ENCODE measurements around the gene TAOK1. TPM values are rescaled to one million over a fixed set of nuclear protein-coding genes. Genes with fewer than 3 reads are reported as not detected.

The TAOK1 gene
- total and polyA plus RNA-seq, 10 of the 15 experiments (the other 5 are each of a cell fraction or from before 2014, with no cell fraction given) = 2.0 to 27.1 (median 11.8) TPM

DNA sequence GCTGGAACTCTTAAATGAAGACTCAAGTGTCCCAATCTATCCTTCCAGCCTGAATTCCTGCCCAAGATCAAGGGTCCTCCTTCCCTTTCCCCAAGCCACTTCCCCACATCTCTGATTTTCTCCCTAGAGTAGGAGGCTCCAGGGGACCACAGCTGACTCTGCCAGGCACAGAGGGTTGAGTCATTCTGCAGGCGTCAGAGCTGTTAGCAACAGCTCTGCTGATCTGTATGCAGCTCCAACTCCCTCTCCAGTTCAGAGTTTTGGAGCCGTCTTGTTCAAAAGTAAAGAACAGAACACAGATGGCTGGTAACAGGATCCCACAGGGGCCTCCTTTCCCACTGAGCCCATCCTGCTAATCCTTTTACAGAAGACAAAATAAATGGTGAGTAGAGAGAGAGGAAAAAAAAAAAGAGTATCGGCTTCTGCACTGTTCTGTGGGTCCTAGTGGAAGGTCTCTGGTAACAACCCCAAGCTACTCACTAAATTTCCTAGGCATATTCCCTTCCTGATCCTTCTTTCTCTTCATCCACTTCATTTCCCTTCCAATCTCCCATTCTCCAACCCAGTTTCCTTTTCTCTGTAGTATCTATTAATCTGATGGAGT, 13.4 kb upstream of the TAOK1 start:
- Histone ChIP-seq H3K4me2 (ENCODE audit: control insufficient read depth, insufficient read depth) (no peak overlapping the region), H3K4me3 (no peak overlapping the region), H3K9ac (ENCODE audit: control insufficient read depth, insufficient read depth, low read length) (no peak overlapping the region), H3K79me2 (ENCODE audit: control insufficient read depth, insufficient read depth, low read length) (no peaks in the 10 kb centered on the region), H2AFZ (ENCODE audit: control insufficient read depth, low read depth, low read length) (no peak overlapping the region), H3K4me1 (ENCODE audit: control insufficient read depth, insufficient read depth, low read length) (no peaks in the 10 kb centered on the region), H3K27ac (ENCODE audit: control insufficient read depth, insufficient read depth) (no peak overlapping the region), H3K9me3 (replicated peaks; ENCODE audit: control insufficient read depth, insufficient read depth, low read length) (no peaks in the 10 kb centered on the region), H3K36me3 (ENCODE audit: control insufficient read depth in 2 of 2, insufficient read depth in 2 of 2, low read length in 1 of 2) (no peaks in the 10 kb centered on the region), H3K27me3 (replicated peaks in 1 of 2; ENCODE audit: control insufficient read depth in 2 of 2, insufficient read depth in 2 of 2, low read length in 1 of 2) (no peaks in the 10 kb centered on the region), H4K20me1 (ENCODE audit: control insufficient read depth, insufficient read depth) (no peaks in the 10 kb centered on the region)
- no peak for TF ChIP-seq EED (IDR thresholded peaks at IDR 0.05; ENCODE audit: low read depth)
- in situ Hi-C loops (cut with MboI) = loop anchor here (10.0 kb wide), 1 partner anchor 158 kb away; no protein-coding TSS in a partner anchor
- ChIA-PET SMC1A (ENCODE audit: uncharacterized antibody, unreplicated experiment) (interaction anchor here (0.9 to 1.2 kb wide), 2 partner anchors 158 to 240 kb away, joined by 3 read pairs; no protein-coding TSS in a partner anchor), CTCF (interaction anchor here (0.6 to 1.3 kb wide), 3 partner anchors 9 to 15 kb away, joined by 3 read pairs; no protein-coding TSS in a partner anchor), RAD21 (ENCODE audit: unreplicated experiment) (interaction anchor here (1.0 kb wide), 1 partner anchor 431 kb away, joined by 7 read pairs; no protein-coding TSS in a partner anchor), POLR2A (no interaction called here)
- DNase-seq (ENCODE audit: low read depth, low spot score) (no peak), ATAC-seq (no peak), FAIRE-seq (no peak)
- intact Hi-C loops (cut with micrococcal nuclease; ENCODE audit: unreplicated experiment) = no loop called here
- no TSS peak for BruUV-seq (replicated peaks)
- 85% methylated on average over 3 of the region's 3 CpGs for WGBS (ENCODE audit: insufficient coverage, insufficient replicate concordance, low lambda C conversion rate, missing lambda C conversion rate)

DNA sequence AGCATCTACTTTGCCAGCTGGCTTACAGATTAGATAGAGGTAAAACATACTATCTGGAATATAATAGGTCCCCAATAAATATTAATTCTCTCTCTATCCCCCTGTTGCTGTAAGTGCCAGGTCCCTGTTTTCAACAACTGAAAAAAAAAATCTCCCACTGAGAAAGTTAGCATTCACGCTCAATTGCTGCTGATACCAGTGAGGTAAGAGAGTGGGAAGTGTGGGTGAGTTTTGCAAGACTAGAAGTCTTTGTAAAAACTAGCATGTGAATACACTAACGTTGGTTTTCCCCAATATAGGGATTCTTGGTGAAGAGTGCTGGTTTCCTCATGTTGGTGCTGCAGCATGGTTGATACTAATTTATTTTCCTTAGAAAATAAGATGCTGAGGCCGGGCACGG, 11.7 kb upstream of the TAOK1 start:
- Histone ChIP-seq H4K20me1 (ENCODE audit: control insufficient read depth, insufficient read depth) (no peaks in the 10 kb centered on the region), H3K27me3 (replicated peaks in 1 of 2; ENCODE audit: control insufficient read depth in 2 of 2, insufficient read depth in 2 of 2, low read length in 1 of 2) (no peaks in the 10 kb centered on the region), H3K9ac (ENCODE audit: control insufficient read depth, insufficient read depth, low read length) (no peak overlapping the region), H3K4me3 (no peak overlapping the region), H3K4me1 (ENCODE audit: control insufficient read depth, insufficient read depth, low read length) (no peaks in the 10 kb centered on the region), H3K36me3 (ENCODE audit: control insufficient read depth in 2 of 2, insufficient read depth in 2 of 2, low read length in 1 of 2) (no peaks in the 10 kb centered on the region), H3K4me2 (ENCODE audit: control insufficient read depth, insufficient read depth) (no peak overlapping the region), H3K79me2 (ENCODE audit: control insufficient read depth, insufficient read depth, low read length) (no peaks in the 10 kb centered on the region), H3K27ac (ENCODE audit: control insufficient read depth, insufficient read depth) (no peak overlapping the region), H2AFZ (ENCODE audit: control insufficient read depth, low read depth, low read length) (no peak overlapping the region), H3K9me3 (replicated peaks; ENCODE audit: control insufficient read depth, insufficient read depth, low read length) (no peaks in the 10 kb centered on the region)
- SMC1A ChIA-PET (ENCODE audit: uncharacterized antibody, unreplicated experiment) = interaction anchor here (2.5 kb wide), 1 partner anchor 8 kb away, joined by 10 read pairs; no protein-coding TSS in a partner anchor
- CTCF ChIA-PET = interaction anchor here (5.6 kb wide), 1 partner anchor 9 kb away, joined by 38 read pairs; no protein-coding TSS in a partner anchor
- BruUV-seq (replicated peaks) = no TSS peak
- no peak for DNase-seq (ENCODE audit: low read depth, low spot score)
- intact Hi-C loops (cut with micrococcal nuclease; ENCODE audit: unreplicated experiment) (no loop called here), in situ Hi-C loops (cut with MboI) (loop anchor here (10.0 kb wide), 1 partner anchor 156 kb away; no protein-coding TSS in a partner anchor)
- POLR2A ChIA-PET = interaction anchor here (0.6 kb wide), 1 partner anchor 81 kb away, joined by 4 read pairs; no protein-coding TSS in a partner anchor
- whole genome bisulfite sequencing (ENCODE audit: insufficient coverage, insufficient replicate concordance, low lambda C conversion rate, missing lambda C conversion rate) = 77% methylated on average over 4 of the region's 4 CpGs
- FAIRE-seq = no peak
- RAD21 ChIA-PET (ENCODE audit: unreplicated experiment) = interaction anchor here (0.6 to 1.4 kb wide), 2 partner anchors 8 to 66 kb away, joined by 3 read pairs; no protein-coding TSS in a partner anchor
- ATAC-seq = no peak
- TF ChIP-seq SREBF2 (IDR thresholded peaks at IDR 0.05; ENCODE audit: low read length) (no peak), IKZF2 (IDR thresholded peaks at IDR 0.05) (no peak), RAD51 (IDR thresholded peaks at IDR 0.05) (no peak), SIX5 (IDR thresholded peaks at IDR 0.05; ENCODE audit: low read depth, low read length, severe bottlenecking) (no peak), CBX5 (IDR thresholded peaks at IDR 0.05; ENCODE audit: low read depth) (no peak), NBN (IDR thresholded peaks at IDR 0.05) (no peak), GATAD2B (conservative IDR thresholded peaks at IDR 0.05; ENCODE audit: low read depth) (no peak), BRCA1 (IDR thresholded peaks at IDR 0.05; ENCODE audit: low read depth, low read length) (no peak), NRF1 (conservative IDR thresholded peaks at IDR 0.05; ENCODE audit: low read depth, low read length) (no peak), RB1 (IDR thresholded peaks at IDR 0.05; ENCODE audit: borderline replicate concordance) (no peak), MTA2 (IDR thresholded peaks at IDR 0.05; ENCODE audit: low read depth) (no peak)
- TF ChIP-seq, protein P1, sequence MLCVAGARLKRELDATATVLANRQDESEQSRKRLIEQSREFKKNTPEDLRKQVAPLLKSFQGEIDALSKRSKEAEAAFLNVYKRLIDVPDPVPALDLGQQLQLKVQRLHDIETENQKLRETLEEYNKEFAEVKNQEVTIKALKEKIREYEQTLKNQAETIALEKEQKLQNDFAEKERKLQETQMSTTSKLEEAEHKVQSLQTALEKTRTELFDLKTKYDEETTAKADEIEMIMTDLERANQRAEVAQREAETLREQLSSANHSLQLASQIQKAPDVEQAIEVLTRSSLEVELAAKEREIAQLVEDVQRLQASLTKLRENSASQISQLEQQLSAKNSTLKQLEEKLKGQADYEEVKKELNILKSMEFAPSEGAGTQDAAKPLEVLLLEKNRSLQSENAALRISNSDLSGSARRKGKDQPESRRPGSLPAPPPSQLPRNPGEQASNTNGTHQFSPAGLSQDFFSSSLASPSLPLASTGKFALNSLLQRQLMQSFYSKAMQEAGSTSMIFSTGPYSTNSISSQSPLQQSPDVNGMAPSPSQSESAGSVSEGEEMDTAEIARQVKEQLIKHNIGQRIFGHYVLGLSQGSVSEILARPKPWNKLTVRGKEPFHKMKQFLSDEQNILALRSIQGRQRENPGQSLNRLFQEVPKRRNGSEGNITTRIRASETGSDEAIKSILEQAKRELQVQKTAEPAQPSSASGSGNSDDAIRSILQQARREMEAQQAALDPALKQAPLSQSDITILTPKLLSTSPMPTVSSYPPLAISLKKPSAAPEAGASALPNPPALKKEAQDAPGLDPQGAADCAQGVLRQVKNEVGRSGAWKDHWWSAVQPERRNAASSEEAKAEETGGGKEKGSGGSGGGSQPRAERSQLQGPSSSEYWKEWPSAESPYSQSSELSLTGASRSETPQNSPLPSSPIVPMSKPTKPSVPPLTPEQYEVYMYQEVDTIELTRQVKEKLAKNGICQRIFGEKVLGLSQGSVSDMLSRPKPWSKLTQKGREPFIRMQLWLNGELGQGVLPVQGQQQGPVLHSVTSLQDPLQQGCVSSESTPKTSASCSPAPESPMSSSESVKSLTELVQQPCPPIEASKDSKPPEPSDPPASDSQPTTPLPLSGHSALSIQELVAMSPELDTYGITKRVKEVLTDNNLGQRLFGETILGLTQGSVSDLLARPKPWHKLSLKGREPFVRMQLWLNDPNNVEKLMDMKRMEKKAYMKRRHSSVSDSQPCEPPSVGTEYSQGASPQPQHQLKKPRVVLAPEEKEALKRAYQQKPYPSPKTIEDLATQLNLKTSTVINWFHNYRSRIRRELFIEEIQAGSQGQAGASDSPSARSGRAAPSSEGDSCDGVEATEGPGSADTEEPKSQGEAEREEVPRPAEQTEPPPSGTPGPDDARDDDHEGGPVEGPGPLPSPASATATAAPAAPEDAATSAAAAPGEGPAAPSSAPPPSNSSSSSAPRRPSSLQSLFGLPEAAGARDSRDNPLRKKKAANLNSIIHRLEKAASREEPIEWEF (IDR thresholded peaks at IDR 0.05; ENCODE audit: insufficient replicate concordance, low read depth, low read length) = no peak

Data from GM12878 (cell line).